ENCODE results near the gene TOX3. TPM values are rescaled to one million over a fixed set of nuclear protein-coding genes. Genes with fewer than 3 reads are reported as not detected.
A peak's percentile ranks its signal among the peaks of the same experiment; 100 is the strongest.

The TOX3 gene
- polyA plus RNA-seq, 2 of the 4 experiments (the other 2 are of a cell fraction): 0.10 to 2.2 TPM

GRCh38 chr16:52578829-52579498 lies 32.0 kb upstream of the TOX3 start:
- Histone ChIP-seq H3K9me3 (no peaks in the 10 kb centered on the region), H3K4me2 (peak overlapping the region; percentile 52), H3K4me1 (peaks cover 30% of the 10 kb centered on the region), H3K4me3 (no peak overlapping the region), H3K27ac (no peak overlapping the region)
- 91% methylated on average over 4 of the region's 4 CpGs for WGBS (ENCODE audit: missing lambda C conversion rate)
- DNase-seq (ENCODE audit: low read depth in 1 of 2, low spot score in 1 of 2) (no peak), FAIRE-seq (no peak), ATAC-seq (no peak)
- POLR2A ChIA-PET: no interaction called here
- TF ChIP-seq GATA3 (IDR thresholded peaks at IDR 0.05; ENCODE audit: borderline replicate concordance): no peak
- no peak for TF ChIP-seq RFX5 (IDR thresholded peaks at IDR 0.05)
- TF ChIP-seq REST (IDR thresholded peaks at IDR 0.05): no peak
- TF ChIP-seq CBX8 (IDR thresholded peaks at IDR 0.05): no peak
- no peak for TF ChIP-seq RCOR1 (IDR thresholded peaks at IDR 0.05; ENCODE audit: low read depth, low read length)
- no peak for TF ChIP-seq CTCF (IDR thresholded peaks at IDR 0.05)
- TF ChIP-seq, protein P1, sequence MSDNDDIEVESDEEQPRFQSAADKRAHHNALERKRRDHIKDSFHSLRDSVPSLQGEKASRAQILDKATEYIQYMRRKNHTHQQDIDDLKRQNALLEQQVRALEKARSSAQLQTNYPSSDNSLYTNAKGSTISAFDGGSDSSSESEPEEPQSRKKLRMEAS (IDR thresholded peaks at IDR 0.05): no peak
- TF ChIP-seq, protein P2, sequence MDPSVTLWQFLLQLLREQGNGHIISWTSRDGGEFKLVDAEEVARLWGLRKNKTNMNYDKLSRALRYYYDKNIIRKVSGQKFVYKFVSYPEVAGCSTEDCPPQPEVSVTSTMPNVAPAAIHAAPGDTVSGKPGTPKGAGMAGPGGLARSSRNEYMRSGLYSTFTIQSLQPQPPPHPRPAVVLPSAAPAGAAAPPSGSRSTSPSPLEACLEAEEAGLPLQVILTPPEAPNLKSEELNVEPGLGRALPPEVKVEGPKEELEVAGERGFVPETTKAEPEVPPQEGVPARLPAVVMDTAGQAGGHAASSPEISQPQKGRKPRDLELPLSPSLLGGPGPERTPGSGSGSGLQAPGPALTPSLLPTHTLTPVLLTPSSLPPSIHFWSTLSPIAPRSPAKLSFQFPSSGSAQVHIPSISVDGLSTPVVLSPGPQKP (IDR thresholded peaks at IDR 0.05; ENCODE audit: low read depth, low read length): no peak
- no peak for TF ChIP-seq EHF (CRISPR knock-in tag; IDR thresholded peaks at IDR 0.05)
- TF ChIP-seq CBX2 (IDR thresholded peaks at IDR 0.05; ENCODE audit: borderline replicate concordance, low read depth): no peak
- no peak for TF ChIP-seq HOXB13 (CRISPR knock-in tag; IDR thresholded peaks at IDR 0.05; ENCODE audit: low read depth)
- TF ChIP-seq, protein P3, sequence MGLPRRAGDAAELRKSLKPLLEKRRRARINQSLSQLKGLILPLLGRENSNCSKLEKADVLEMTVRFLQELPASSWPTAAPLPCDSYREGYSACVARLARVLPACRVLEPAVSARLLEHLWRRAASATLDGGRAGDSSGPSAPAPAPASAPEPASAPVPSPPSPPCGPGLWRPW (IDR thresholded peaks at IDR 0.05): no peak
- TF ChIP-seq SMC3 (IDR thresholded peaks at IDR 0.05): no peak
- no peak for TF ChIP-seq EP300 (IDR thresholded peaks at IDR 0.05)
- TF ChIP-seq BCL3 (IDR thresholded peaks at IDR 0.05): no peak
- TF ChIP-seq KDM5A (IDR thresholded peaks at IDR 0.05): no peak
- no peak for TF ChIP-seq MAFK (IDR thresholded peaks at IDR 0.05; ENCODE audit: partially characterized antibody)
- TF ChIP-seq, protein P4, sequence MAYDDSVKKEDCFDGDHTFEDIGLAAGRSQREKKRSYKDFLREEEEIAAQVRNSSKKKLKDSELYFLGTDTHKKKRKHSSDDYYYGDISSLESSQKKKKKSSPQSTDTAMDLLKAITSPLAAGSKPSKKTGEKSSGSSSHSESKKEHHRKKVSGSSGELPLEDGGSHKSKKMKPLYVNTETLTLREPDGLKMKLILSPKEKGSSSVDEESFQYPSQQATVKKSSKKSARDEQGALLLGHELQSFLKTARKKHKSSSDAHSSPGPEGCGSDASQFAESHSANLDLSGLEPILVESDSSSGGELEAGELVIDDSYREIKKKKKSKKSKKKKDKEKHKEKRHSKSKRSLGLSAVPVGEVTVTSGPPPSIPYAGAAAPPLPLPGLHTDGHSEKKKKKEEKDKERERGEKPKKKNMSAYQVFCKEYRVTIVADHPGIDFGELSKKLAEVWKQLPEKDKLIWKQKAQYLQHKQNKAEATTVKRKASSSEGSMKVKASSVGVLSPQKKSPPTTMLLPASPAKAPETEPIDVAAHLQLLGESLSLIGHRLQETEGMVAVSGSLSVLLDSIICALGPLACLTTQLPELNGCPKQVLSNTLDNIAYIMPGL (CRISPR knock-in tag; IDR thresholded peaks at IDR 0.05; ENCODE audit: borderline replicate concordance): no peak
- TF ChIP-seq, protein P5, sequence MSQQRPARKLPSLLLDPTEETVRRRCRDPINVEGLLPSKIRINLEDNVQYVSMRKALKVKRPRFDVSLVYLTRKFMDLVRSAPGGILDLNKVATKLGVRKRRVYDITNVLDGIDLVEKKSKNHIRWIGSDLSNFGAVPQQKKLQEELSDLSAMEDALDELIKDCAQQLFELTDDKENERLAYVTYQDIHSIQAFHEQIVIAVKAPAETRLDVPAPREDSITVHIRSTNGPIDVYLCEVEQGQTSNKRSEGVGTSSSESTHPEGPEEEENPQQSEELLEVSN (IDR thresholded peaks at IDR 0.05; ENCODE audit: borderline replicate concordance, low read depth): no peak
- TF ChIP-seq CHD2 (IDR thresholded peaks at IDR 0.05; ENCODE audit: low read length, partially characterized antibody): no peak
- CTCF ChIA-PET: interaction anchor here (0.8 kb wide), 1 partner anchor 14 kb away, joined by 3 read pairs; no protein-coding TSS in a partner anchor
